HG03565 (cell line): ENCODE results near the gene C20orf204.

Source experiments
- ATAC-seq: cut with Tn5 transposase; IDR thresholded peaks from one replicate; pipeline ENCODE4 v1.9.1; 2021; ENCODE audit warnings: mild to moderate bottlenecking, moderate library complexity; ENCODE audit not compliant: unreplicated experiment

The C20orf204 gene

GRCh38 chr20:64070244-64070993 is 34.4 kb downstream of the C20orf204 start:
- no peak for ATAC-seq

GRCh38 chr20:64071341-64072332 is 35.7 kb downstream of the C20orf204 start:
- no peak for ATAC-seq

GRCh38 chr20:64072498-64073063 is 36.6 kb downstream of the C20orf204 start:
- ATAC-seq, result no peak

GRCh38 chr20:64073476-64074183 is 37.6 kb downstream of the C20orf204 start:
- no peak for ATAC-seq

- no peak for ATAC-seq
Observed at GRCh38 chr20:64074184-64074789, 38.3 kb downstream of the C20orf204 start.

GRCh38 chr20:64074963-64075362 is 39.0 kb downstream of the C20orf204 start:
- ATAC-seq, result no peak

GRCh38 chr20:64075556-64075955 is 39.6 kb downstream of the C20orf204 start:
- ATAC-seq, result no peak

- ATAC-seq, result no peak
Observed at GRCh38 chr20:64076061-64076997, 40.3 kb downstream of the C20orf204 start.

- ATAC-seq, result no peak
Observed at GRCh38 chr20:64077094-64077493, 41.1 kb downstream of the C20orf204 start.

GRCh38 chr20:64077541-64077875 is 41.5 kb downstream of the C20orf204 start:
- ATAC-seq, result no peak

- ATAC-seq, result no peak
Observed at GRCh38 chr20:64077876-64078551, 42.0 kb downstream of the C20orf204 start.

GRCh38 chr20:64078934-64079272 is 42.9 kb downstream of the C20orf204 start:
- no peak for ATAC-seq

- ATAC-seq, result peak; percentile 35
Observed at GRCh38 chr20:64079273-64080012, 43.5 kb downstream of the C20orf204 start, which contains the start of gene RGS19. Gene RGS19, minus strand, starts transcription at chr20:64079518. Its CDS starts 2,632 bp downstream, at chr20:64076886.

- no peak for ATAC-seq
Observed at GRCh38 chr20:64080013-64080812, 44.2 kb downstream of the C20orf204 start, which contains the start of gene OPRL1. Gene OPRL1, plus strand, starts transcription at chr20:64080082. Its CDS starts 12,639 bp downstream, at chr20:64092721.

- ATAC-seq, result no peak
Observed at GRCh38 chr20:64080813-64081623, 45.0 kb downstream of the C20orf204 start.

GRCh38 chr20:64081624-64081964 is 45.6 kb downstream of the C20orf204 start:
- no peak for ATAC-seq
